ENCODE results near the gene PCDH9. TPM values are rescaled to one million over a fixed set of nuclear protein-coding genes. Genes with fewer than 3 reads are reported as not detected.

PCDH9 gene
- total and polyA plus RNA-seq, 10 of the 15 experiments (the other 5 are each of a cell fraction or from before 2014, with no cell fraction given) = 0.02 to 2.3 (median 0.05) TPM; not detected in 1

- CTCF ChIA-PET = no interaction called here
- no peaks in the 10 kb centered on the region for H3K36me3 ChIP-seq (ENCODE audit: control insufficient read depth in 2 of 2, insufficient read depth in 2 of 2, low read length in 1 of 2)
- no peaks in the 10 kb centered on the region for H3K79me2 ChIP-seq (ENCODE audit: control insufficient read depth, insufficient read depth, low read length)
- 0% methylated on average over 2 of the region's 2 CpGs for WGBS (ENCODE audit: insufficient coverage, insufficient replicate concordance, low lambda C conversion rate, missing lambda C conversion rate)
- H2AFZ ChIP-seq (ENCODE audit: control insufficient read depth, low read depth, low read length) = no peak overlapping the region
- POLR2A ChIA-PET = no interaction called here
- BruUV-seq (replicated peaks) = no TSS peak
- FAIRE-seq = no peak
- in situ Hi-C loops (cut with MboI) = no loop called here
- no peaks in the 10 kb centered on the region for H3K9me3 ChIP-seq (replicated peaks; ENCODE audit: control insufficient read depth, insufficient read depth, low read length)
- no peak overlapping the region for H3K9ac ChIP-seq (ENCODE audit: control insufficient read depth, insufficient read depth, low read length)
- no peak overlapping the region for H3K4me2 ChIP-seq (ENCODE audit: control insufficient read depth, insufficient read depth)
- SMC1A ChIA-PET (ENCODE audit: uncharacterized antibody, unreplicated experiment) = interaction anchor here (2.3 kb wide), 1 partner anchor 8 kb away, joined by 5 read pairs; no protein-coding TSS in a partner anchor
- H3K4me3 ChIP-seq = no peak overlapping the region
- no peak for ATAC-seq
- intact Hi-C loops (cut with micrococcal nuclease; ENCODE audit: unreplicated experiment) = no loop called here
- no peaks in the 10 kb centered on the region for H3K4me1 ChIP-seq (ENCODE audit: control insufficient read depth, insufficient read depth, low read length)
- no peak overlapping the region for H3K27ac ChIP-seq (ENCODE audit: control insufficient read depth, insufficient read depth)
- no peak for DNase-seq (ENCODE audit: low read depth, low spot score)
- H4K20me1 ChIP-seq (ENCODE audit: control insufficient read depth, insufficient read depth) = no peaks in the 10 kb centered on the region
- H3K27me3 ChIP-seq (replicated peaks in 1 of 2; ENCODE audit: control insufficient read depth in 2 of 2, insufficient read depth in 2 of 2, low read length in 1 of 2) = no peaks in the 10 kb centered on the region
- RAD21 ChIA-PET (ENCODE audit: unreplicated experiment) = no interaction called here
- TF ChIP-seq CREB1 (IDR thresholded peaks at IDR 0.05; ENCODE audit: low read depth) (no peak), POLR2AphosphoS5 (IDR thresholded peaks at IDR 0.05; ENCODE audit: low read length) (no peak), REST (IDR thresholded peaks at IDR 0.05; ENCODE audit: low read depth, low read length) (no peak), MTA2 (IDR thresholded peaks at IDR 0.05; ENCODE audit: low read depth) (no peak), KDM1A (IDR thresholded peaks at IDR 0.05; ENCODE audit: borderline replicate concordance) (no peak), ZBTB4 (CRISPR knock-in tag; IDR thresholded peaks at IDR 0.05) (no peak), PRDM15 (CRISPR knock-in tag; IDR thresholded peaks at IDR 0.05) (no peak), POLR2A (IDR thresholded peaks at IDR 0.05; ENCODE audit: low read depth, low read length) (no peak), ZBED1 (IDR thresholded peaks at IDR 0.05; ENCODE audit: borderline replicate concordance) (no peak), SREBF2 (IDR thresholded peaks at IDR 0.05; ENCODE audit: low read length) (no peak), RELB (IDR thresholded peaks at IDR 0.05; ENCODE audit: low read depth) (no peak), JUNB (IDR thresholded peaks at IDR 0.05) (no peak)
Measured at GRCh38 chr13:66520511-66521355, 709.4 kb downstream of the PCDH9 start.
